ENCODE measurements around the gene SUPT20HL2.

Gene SUPT20HL2

DNA sequence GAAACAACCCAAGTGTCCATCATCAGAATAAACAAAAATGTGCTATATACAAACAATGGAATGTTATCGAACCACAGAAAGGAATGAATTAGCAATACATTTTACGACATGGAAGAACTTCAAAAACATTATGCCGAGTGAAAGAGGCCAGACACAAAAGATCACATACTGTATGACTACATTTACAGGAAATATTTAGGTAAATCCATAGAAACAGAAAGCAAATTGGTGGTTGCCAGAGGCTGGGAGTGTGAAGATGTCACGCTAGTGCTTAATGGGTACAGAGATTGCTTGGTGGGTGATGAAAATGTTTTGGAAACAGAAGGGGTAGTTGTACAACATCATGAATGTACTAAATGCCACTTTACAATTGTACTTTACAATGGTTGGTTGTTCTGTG lies 5.1 kb downstream of the SUPT20HL2 start:
- peak; percentile 17 to 36 for ATAC-seq

DNA sequence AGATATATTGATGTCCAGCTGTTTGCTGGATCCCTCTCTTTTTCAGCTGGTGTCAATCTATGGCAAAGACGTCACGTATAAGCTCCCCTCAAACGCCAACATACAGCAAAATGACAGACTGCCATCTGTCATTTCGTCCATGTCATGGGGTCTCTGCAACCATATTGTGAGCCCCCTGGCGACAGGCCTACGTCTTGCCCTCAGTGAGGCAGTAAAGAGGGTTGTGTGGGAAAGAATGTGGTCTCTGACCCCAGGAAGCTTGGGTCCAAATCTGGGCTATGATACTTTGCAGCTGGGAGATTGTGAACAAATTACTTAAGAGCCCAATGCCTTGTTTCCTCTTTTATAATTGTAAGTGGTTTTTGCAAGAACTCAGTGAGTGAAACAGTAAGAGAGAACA lies 7.4 kb downstream of the SUPT20HL2 start:
- ATAC-seq = no peak

DNA sequence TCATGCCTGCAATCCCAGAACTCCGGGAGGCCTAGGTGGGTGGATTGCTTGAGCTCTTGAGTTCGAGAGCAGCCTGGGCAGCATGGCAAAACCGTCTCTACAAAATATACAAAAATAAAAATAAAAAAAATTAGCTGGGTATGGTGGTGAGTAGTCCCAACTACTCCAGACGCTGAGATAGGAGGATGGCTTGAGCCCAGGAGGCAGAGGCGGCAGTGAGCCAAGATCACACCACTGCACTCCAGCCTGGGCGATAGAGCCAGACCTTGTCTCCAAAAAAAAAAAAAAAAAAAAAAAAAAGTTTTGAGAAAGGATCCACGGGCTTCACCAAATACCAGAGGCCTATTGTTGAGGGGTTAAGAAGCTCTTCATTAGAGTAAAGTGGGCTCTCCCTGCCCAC lies 8.0 kb downstream of the SUPT20HL2 start:
- no peak for ATAC-seq

DNA sequence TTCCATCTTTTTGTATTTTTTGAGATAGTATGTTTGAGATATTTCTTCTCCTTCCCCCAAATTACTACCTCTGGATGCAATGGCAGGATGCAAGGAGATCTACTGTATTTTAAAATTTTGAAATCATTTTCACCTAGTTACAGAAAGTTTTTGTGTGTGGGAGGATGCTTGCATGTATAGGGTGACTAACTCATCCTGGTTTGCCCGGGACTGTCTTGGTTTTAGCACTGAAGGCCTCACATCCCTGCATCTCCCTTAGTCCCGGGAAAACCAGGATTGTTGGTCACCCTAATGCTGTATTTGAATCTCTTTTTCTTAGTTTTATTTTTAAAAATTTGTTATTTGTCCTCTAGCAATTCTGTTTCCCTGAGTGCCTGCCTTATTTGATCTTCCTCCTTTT lies 12.1 kb downstream of the SUPT20HL2 start:
- ATAC-seq = no peak

DNA sequence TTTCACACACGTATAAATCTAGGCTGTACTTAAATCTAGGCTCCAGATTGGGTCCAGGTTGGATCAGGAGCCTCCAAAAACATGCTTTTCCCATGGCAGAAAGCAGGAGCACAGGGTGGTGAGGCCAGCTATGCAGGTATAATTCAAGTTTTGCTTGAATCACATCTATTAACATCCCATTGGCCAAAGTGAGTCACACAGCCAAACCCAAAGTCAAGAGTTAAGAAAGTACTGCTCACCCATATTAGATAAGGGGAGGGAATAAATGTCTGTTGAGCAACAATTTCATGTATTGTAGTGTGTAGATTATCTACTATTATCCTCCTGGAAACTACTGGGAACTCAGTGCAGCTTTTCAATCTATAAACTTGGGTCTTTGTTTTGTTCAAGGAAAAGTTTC lies 12.8 kb downstream of the SUPT20HL2 start:
- no peak for ATAC-seq

DNA sequence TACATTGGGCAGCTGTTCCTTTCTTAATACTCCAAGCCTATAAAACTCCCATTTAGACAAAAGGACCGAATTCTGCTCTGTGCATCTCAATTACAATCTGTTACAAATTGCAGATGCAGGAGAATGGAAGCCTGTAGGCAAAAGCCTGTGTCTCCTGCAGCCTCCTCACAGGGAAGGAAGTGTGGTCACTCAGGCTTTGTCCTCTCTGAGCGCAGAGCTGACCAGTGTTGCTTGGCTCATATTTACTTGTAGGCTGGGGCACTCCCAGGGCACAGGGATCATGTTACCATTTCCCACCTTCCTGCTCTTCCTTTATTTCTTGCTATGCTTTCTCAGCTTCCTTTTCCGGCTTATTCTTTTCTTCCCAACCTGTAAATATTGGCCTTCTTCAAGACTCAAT lies 15.7 kb downstream of the SUPT20HL2 start:
- ATAC-seq = no peak

DNA sequence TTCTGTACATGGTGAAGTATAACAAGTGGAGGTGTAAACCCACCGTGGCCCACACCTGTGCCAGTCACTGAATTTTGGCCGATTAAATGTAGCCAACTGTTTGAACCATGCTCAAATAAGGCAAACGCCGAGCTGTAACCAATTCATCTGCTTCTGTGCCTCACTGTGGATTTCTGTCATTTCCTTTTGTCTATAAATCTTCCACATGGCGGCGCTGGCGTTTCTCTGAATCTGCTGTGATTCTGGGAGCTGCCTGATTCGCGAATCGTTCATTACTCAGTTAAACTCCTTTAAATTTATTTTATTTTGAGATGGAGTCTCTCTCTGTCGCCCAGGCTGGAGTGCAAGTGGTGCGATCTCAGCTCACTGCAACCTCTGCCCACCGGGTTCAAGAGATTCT lies 19.2 kb downstream of the SUPT20HL2 start:
- ATAC-seq = no peak

DNA sequence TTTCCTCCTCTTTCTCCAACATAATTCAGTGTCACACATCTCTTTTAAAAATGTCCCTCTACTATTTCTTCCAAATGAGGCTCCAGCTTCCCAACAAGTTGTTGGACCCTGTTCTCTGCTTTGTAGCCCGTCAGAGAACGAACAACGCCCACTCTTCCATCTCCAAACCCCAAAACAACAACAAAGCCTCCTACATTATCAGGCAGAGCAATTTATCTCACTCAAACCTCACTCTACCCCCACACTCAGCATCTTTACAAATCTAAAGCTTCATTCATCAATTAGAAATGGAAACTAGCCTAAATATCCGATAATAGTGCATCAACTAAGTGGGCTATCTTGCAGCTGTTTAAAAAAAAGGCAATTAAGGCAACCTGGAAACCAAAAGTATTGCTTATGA lies 20.5 kb downstream of the SUPT20HL2 start:
- ATAC-seq = no peak

DNA sequence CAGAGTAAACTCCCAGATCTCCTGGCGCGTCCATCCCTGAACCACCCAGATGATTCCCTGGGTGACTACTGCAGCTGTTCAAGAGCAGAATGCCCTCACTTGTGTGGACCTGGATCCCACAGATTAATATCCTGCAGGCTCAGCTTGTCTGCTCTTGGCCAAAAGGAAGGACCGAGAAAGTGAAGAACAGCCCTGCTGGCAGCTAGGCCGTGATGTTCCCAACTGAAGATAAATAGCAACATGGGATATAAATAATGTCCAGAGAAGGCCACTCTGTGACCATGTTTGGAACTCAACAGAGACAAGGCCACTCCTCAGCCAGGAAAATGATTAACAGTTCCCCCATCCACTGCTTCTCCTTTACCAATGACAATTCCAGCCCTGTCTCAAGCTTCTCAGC lies 21.5 kb downstream of the SUPT20HL2 start:
- ATAC-seq = no peak

DNA sequence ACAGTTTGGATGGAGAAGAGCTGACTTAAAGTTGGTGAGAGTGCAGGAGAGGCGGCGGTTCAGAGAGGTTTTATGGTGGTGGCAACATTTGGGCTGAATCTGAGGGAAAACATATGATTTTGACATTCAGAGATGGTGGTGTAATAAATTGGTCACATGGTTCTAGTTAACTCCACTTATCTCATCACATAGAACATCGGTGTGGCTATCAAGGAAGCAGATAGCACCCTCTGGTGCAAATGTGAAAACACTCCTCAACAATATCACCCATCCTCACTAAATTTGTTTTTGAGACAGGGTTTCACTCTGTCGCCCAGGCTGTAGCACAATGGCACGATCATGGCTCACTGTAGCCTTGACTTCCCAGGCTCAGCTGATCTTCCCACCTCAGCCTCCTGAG lies 28.8 kb downstream of the SUPT20HL2 start:
- ATAC-seq = no peak

DNA sequence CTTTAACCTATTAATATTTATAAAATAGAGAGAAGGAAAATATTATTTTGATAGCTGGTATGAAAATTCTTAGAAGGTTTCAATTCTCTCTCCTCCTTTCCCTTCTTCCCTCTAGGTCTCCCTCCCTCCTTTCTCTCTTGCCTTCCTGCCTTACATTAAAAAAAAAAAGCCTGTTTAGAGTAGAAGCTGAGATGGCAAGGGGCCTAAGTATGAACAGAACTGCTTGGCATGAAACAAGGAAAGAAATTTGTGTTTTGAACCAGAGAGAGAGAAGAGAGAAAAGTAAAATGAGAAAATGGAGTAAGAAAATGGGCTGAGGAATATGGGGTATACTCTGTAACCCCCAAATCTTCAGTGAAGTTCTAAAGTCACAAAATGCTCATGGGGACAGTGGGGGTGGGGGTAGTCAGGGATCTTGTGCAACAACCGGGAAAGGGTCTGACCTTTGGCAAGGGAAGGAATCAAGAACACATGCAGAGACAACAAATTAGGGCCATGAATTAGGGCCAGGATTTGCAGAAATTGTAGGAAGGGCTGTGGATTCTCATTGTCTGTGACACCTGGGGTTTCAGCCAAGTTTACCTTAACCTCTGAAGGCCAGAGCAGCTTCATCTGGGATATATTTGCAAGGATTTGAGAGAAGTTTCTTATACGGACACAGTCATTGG lies 30.6 kb downstream of the SUPT20HL2 start:
- no peak for ATAC-seq

DNA sequence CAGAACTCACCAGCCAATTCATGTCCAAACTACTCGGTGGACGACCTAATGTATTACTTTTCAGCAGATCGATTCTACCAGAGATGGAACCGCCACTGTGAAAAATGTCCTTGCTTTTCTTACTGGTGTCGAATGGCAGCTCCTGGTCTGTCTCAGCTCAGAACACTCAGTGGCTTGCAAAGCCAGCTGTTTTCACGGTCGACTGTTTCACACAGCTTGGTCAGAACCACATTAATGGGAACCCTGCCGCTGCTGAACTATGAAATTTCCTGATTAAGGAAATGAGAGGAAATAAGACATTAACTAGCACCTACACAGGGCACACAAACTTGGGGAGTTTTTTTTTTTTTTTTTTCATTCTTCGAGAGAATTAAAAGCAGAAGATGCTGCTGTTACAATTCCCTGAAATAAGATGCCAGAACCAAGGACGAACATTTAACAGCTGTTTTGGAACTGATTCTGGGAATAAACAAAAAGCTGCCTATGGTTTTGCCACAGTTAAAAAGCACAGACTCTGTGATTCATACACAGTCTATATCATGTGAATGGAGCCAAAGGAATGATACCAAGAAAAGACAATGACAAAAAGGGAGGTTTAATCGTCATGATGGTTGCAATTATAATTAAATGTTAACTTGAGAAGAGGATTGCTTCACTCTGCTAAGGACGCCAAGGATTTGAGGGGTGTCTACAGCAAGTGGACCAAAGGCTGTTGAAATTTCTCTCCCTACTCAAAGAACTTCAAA lies 31.3 kb downstream of the SUPT20HL2 start:
- ATAC-seq = no peak

DNA sequence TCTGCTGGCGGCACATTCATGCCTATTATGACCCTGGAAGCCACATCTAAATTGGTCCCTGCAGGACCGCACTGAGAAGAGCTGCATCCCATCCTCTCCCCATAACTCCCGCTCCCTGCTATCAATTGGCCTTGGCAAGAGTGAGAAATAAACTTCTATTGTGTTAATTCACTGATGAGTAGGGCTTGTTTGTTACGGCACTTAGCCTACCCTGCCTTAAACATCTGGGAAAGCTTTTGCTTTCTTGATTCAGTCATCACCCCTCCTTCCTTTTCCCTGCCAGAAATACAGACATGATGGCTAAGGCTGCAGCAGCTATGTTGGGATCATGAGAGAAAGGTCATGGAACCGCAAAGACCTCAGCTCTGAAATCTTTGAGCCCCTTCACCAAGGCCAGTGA lies 36.5 kb downstream of the SUPT20HL2 start:
- no peak for ATAC-seq

DNA sequence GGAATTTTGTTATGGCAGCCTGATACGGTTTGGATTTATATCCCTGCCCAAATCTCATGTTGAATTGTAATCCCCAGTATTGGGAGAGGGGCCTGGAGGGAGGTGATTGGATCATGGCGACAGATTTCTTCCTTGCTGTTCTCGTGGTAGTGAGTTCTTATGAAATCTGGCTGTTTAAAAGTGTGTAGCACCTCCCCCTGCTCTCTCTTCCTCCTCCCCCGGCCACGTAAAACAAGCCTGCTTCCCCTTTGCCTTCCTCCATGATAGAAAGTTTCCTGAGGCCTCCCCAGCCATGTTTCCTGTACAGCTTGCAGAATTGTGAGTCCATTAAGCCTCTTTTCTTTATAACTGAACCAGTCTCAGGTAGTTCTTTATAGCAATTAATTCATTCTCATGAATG lies 37.9 kb downstream of the SUPT20HL2 start:
- ATAC-seq = no peak

DNA sequence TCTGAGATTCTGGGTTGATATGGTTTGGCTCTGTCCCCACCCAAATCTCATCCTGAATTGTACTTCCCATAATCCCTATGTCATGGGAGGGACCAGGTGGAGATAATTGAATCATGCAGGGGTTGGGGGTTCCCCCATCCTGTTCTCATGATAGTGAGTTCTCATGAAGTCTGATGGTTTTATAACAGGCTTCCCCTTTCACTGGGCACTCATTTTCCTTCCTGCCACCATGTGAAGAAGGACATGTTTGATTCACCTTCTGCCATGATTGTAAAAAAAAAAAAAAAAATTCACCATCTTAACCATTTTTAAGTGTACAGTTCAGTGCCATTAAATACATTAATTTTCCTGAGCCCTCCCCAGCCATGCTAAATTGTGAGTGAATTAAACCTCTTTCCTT lies 42.6 kb downstream of the SUPT20HL2 start:
- no peak for ATAC-seq

DNA sequence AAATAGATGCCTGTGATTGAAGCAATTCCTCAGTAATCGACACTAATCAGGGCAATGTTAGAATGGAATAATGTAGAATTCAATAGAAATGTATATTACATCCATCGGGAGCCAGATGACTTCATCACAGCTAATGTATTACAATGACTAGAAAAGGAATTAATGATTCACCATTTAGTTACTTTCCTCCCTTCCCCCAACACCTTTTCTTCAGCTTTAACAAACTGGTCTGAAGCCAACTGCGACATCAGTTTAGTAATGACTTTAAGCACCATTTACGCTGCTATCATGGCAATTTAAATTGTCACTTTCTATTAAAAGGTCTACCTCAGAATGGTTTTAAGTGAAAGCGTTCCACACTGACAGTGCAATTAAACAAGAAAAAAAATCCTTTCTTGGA lies 45.1 kb downstream of the SUPT20HL2 start:
- no peak for ATAC-seq

DNA sequence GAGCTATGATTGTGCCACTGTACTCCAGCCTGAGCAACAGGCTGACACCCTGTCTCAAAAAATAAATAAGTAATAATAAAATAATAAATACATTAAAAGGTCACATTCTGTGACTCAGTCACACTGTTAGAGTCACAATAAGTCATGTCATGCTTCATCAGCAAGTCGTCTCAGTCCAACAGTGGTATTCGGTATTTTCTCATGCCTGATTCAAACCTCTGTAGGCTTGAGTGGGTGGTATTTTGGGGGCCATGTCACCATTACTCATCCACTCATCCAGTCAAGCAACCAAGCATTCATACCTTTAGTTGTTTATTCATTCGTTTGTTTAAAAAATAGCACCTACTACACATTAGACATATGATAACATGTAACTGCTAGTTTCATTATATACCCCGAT lies 46.9 kb downstream of the SUPT20HL2 start:
- ATAC-seq = peak; percentile 80 to 81

DNA sequence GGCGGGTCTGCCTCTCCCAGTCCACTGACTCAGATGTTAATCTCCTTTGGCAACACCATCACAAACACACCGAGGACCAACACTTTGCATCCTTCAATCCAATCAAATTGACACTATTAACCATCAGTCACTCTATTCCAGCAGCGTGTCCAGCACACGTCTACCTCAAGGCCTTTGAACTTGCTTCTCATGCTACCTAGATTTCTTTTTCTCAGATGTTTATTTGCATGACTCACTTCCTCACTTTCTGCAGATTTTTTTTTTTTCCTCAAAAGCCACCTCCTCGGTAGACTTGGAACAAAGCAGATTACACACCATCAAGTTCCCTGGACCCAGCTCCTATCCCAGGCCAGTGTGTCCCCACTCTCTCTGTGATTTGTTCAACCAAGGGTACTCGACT lies 49.5 kb downstream of the SUPT20HL2 start:
- ATAC-seq = no peak

DNA sequence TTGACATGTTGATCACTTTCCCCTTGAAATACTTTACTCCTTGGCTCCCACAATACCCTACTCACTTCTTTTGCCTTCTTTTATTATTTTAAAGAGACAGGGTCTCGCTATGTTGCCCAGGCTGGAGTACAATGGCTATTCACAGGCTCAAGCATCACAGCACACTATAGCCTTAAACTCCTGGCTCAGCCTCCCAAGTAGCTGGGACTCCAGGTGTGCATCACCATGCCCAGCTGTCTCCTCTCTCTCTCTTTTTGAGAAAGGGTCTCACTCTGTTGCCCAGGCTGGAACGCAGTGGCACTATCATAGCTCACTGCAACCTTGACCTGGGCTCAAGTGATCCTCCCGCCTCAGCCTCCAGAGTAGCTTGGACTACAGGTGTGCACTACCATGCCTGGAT lies 51.6 kb downstream of the SUPT20HL2 start:
- ATAC-seq = no peak
